T-helper 1 cell (primary cell): ENCODE data around the gene ZGPAT.

Experiments used
- DNase-seq, 5 donors: peaks; one replicate each; pipeline ENCODE4 v3.0.0-alpha.2; 2012 to 2020

ZGPAT gene

GRCh38 chr20:63734111-63734945 lies 26.5 kb downstream of the ZGPAT start:
- DNase-seq = no peak

- DNase-seq = no peak
Measured at GRCh38 chr20:63734946-63735858, 27.4 kb downstream of the ZGPAT start.

GRCh38 chr20:63735859-63736718 lies 28.2 kb downstream of the ZGPAT start, which contains the start of gene LIME1:
LIME1 (plus strand) TSS chr20:63736664; CDS start chr20:63737550, 886 bp downstream.
- peak; percentile 64 to 88 (median 73) for DNase-seq

- DNase-seq = peak in 4 of 5 donors; percentile 46 to 73 (median 59)
Measured at GRCh38 chr20:63736893-63737694, 29.3 kb downstream of the ZGPAT start.

GRCh38 chr20:63737695-63737944 lies 29.8 kb downstream of the ZGPAT start:
- DNase-seq = no peak

GRCh38 chr20:63737945-63738686 lies 30.3 kb downstream of the ZGPAT start:
- DNase-seq = peak in 3 of 5 donors; percentile 24 to 52 (median 47)

GRCh38 chr20:63738687-63739129 lies 30.9 kb downstream of the ZGPAT start:
- peak in 2 of 5 donors; percentile 34 to 53 for DNase-seq

- peak; percentile 52 to 75 (median 62) for DNase-seq
Measured at GRCh38 chr20:63739130-63740069, 31.6 kb downstream of the ZGPAT start, which contains the start of gene SLC2A4RG. SLC2A4RG (plus strand) TSS chr20:63739776; CDS start chr20:63739913, 137 bp downstream.

- DNase-seq = peak; percentile 39 to 69 (median 52)
Measured at GRCh38 chr20:63740070-63740626, 32.3 kb downstream of the ZGPAT start.

- DNase-seq = peak in 2 of 5 donors; percentile 32 to 47
Measured at GRCh38 chr20:63740627-63741353, 33.0 kb downstream of the ZGPAT start.

GRCh38 chr20:63741354-63741675 lies 33.5 kb downstream of the ZGPAT start:
- no peak for DNase-seq

- no peak for DNase-seq
Measured at GRCh38 chr20:63741676-63742380, 34.0 kb downstream of the ZGPAT start.

GRCh38 chr20:63742381-63743024 lies 34.7 kb downstream of the ZGPAT start:
- DNase-seq = no peak

GRCh38 chr20:63743210-63743970 lies 35.6 kb downstream of the ZGPAT start:
- DNase-seq = no peak

GRCh38 chr20:63744158-63744557 lies 36.3 kb downstream of the ZGPAT start:
- DNase-seq = no peak

- DNase-seq = no peak
Measured at GRCh38 chr20:63744574-63745423, 37.0 kb downstream of the ZGPAT start.
